ENCODE measurements around the gene GINS2. TPM values are rescaled to one million over a fixed set of nuclear protein-coding genes. Genes with fewer than 3 reads are reported as not detected.

GINS2 gene
- total and polyA plus RNA-seq, 4 donors = 1.6 to 3.1 (median 2.4) TPM

- DNase-seq (no peak), ATAC-seq (ENCODE audit: insufficient read depth, low FRiP score) (no peak)
- H3K27me3 ChIP-seq (ENCODE audit: control insufficient read depth in 3 of 3, insufficient read depth in 3 of 3, low read length in 2 of 3) = no peaks in the 10 kb centered on the region
- WGBS, 2 donors = 90 to 94% methylated on average over 26 to 27 of the region's 27 CpGs
- peaks cover 0 to 19% (median 6%) of the 10 kb centered on the region in 5 donors for H3K4me1 ChIP-seq (ENCODE audit: control insufficient read depth in 5 of 5, insufficient read depth in 5 of 5, low read length in 5 of 5)
- no peak overlapping the region for H3K27ac ChIP-seq (ENCODE audit: low read depth in 1 of 2, low read length in 1 of 2)
- no peak for TF ChIP-seq CTCF (IDR thresholded peaks at IDR 0.05; ENCODE audit: control extremely low read depth, extremely low read depth)
- H3K9me3 ChIP-seq (ENCODE audit: control insufficient read depth in 4 of 4, insufficient read depth in 3 of 4, low read length in 3 of 4) = no peaks in the 10 kb centered on the region
- H3K9ac ChIP-seq (ENCODE audit: insufficient read depth in 1 of 2, low read length in 2 of 2) = no peak overlapping the region
- H3K36me3 ChIP-seq (ENCODE audit: control insufficient read depth in 4 of 4, insufficient read depth in 4 of 4, low read length in 4 of 4) = peaks cover 0 to 34% (median 1%) of the 10 kb centered on the region in 4 donors
- no peak overlapping the region for H3K4me3 ChIP-seq
Observed at GRCh38 chr16:85636234-85636812, 52.4 kb downstream of the GINS2 start.

- DNase-seq = no peak
- TF ChIP-seq CTCF (IDR thresholded peaks at IDR 0.05; ENCODE audit: control extremely low read depth, extremely low read depth) = no peak
- Histone ChIP-seq H3K9ac (ENCODE audit: insufficient read depth in 1 of 2, low read length in 2 of 2) (no peak overlapping the region), H3K4me1 (ENCODE audit: control insufficient read depth in 5 of 5, insufficient read depth in 5 of 5, low read length in 5 of 5) (peaks cover 0 to 18% (median 6%) of the 10 kb centered on the region in 5 donors), H3K27me3 (ENCODE audit: control insufficient read depth in 3 of 3, insufficient read depth in 3 of 3, low read length in 2 of 3) (no peaks in the 10 kb centered on the region), H3K36me3 (ENCODE audit: control insufficient read depth in 4 of 4, insufficient read depth in 4 of 4, low read length in 4 of 4) (peaks cover 0 to 33% (median 1%) of the 10 kb centered on the region in 4 donors), H3K27ac (ENCODE audit: low read depth in 1 of 2, low read length in 1 of 2) (no peak overlapping the region), H3K4me3 (no peak overlapping the region), H3K9me3 (ENCODE audit: control insufficient read depth in 4 of 4, insufficient read depth in 3 of 4, low read length in 3 of 4) (no peaks in the 10 kb centered on the region)
- WGBS, 2 donors = 77 to 80% methylated on average over 26 of the region's 26 CpGs
- ATAC-seq (ENCODE audit: insufficient read depth, low FRiP score) = no peak
Observed at GRCh38 chr16:85635545-85636140, 53.1 kb downstream of the GINS2 start.

GRCh38 chr16:85634747-85635544 is 53.8 kb downstream of the GINS2 start:
- peaks cover 0 to 33% (median 4%) of the 10 kb centered on the region in 4 donors for H3K36me3 ChIP-seq (ENCODE audit: control insufficient read depth in 4 of 4, insufficient read depth in 4 of 4, low read length in 4 of 4)
- WGBS, 2 donors = 85 to 86% methylated on average over 23 to 24 of the region's 24 CpGs
- no peak for DNase-seq
- no peaks in the 10 kb centered on the region for H3K27me3 ChIP-seq (ENCODE audit: control insufficient read depth in 3 of 3, insufficient read depth in 3 of 3, low read length in 2 of 3)
- H3K9ac ChIP-seq (ENCODE audit: insufficient read depth in 1 of 2, low read length in 2 of 2) = no peak overlapping the region
- H3K9me3 ChIP-seq (ENCODE audit: control insufficient read depth in 4 of 4, insufficient read depth in 3 of 4, low read length in 3 of 4) = peaks cover 0 to under 1% (median 0%) of the 10 kb centered on the region in 4 donors
- no peak overlapping the region for H3K27ac ChIP-seq (ENCODE audit: low read depth in 1 of 2, low read length in 1 of 2)
- ATAC-seq (ENCODE audit: insufficient read depth, low FRiP score) = no peak
- no peak for TF ChIP-seq CTCF (IDR thresholded peaks at IDR 0.05; ENCODE audit: control extremely low read depth, extremely low read depth)
- H3K4me1 ChIP-seq (ENCODE audit: control insufficient read depth in 5 of 5, insufficient read depth in 5 of 5, low read length in 5 of 5) = peaks cover 0 to 18% (median 6%) of the 10 kb centered on the region in 5 donors
- H3K4me3 ChIP-seq = no peak overlapping the region
